Measurements from ENCODE around the gene FMNL3.

The FMNL3 gene

DNA sequence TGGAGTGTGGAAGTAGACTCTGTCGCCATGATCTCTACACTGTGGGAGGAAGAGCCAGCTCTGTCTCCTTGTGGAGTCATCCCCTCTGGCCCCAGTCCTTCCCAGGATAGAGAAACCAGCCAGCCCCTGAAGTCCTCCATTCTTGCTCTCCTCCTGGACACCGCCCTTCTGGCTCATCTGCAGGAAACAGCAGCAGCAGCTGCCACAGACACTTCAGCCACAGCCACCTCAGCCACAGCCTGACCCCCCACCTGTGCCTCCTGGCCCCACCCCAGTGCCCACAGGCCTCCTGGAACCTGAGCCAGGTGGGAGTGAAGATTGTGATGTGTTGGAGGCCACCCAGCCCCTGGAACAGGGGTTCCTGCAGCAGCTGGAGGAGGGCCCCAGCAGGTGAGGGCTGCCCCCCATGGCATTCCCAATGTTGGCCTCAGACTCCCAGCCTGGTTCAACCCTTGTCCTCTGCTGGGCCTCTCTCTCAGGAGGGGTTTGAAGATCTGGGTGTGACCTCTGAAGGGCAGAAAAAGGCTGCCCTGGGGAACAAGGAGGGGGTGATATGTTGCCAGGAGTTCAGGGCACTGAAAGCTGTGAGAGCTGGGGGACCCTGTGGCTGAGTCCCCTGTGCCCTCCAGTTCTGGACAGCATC, 73.4 kb downstream of the FMNL3 start:
- Histone ChIP-seq H2BK120ac (ENCODE audit: insufficient read depth, low read length, poor library complexity) (no peak overlapping the region), H3K4me3 (ENCODE audit: low read depth, low read length) (no peak overlapping the region), H3K27ac (ENCODE audit: low read depth, low read length) (no peak overlapping the region), H3K18ac (ENCODE audit: low read length) (no peak overlapping the region), H3K79me2 (ENCODE audit: control insufficient read depth, insufficient read depth, low read length, poor library complexity) (no peaks in the 10 kb centered on the region), H2BK5ac (ENCODE audit: low read depth, low read length, poor library complexity) (no peak overlapping the region), H4K12ac (ENCODE audit: low read depth, low read length) (no peak overlapping the region), H3K79me1 (ENCODE audit: low read length) (no peaks in the 10 kb centered on the region), H3K14ac (ENCODE audit: low read length) (no peak overlapping the region), H2BK12ac (ENCODE audit: low read length) (no peak overlapping the region), H3K4me2 (ENCODE audit: low read length) (no peak overlapping the region), H3K9ac (ENCODE audit: low read length) (no peak overlapping the region), H2AK5ac (ENCODE audit: low read length) (no peak overlapping the region), H3K27me3 (ENCODE audit: insufficient read depth, low read length) (no peaks in the 10 kb centered on the region), H3K9me3 (ENCODE audit: insufficient read depth, low read depth, low read length) (no peaks in the 10 kb centered on the region), H2AFZ (ENCODE audit: insufficient read depth, low read length, poor library complexity) (no peak overlapping the region), H4K91ac (ENCODE audit: low read depth, low read length) (no peak overlapping the region), H4K8ac (ENCODE audit: low read depth, low read length) (no peak overlapping the region), H3K23ac (ENCODE audit: low read length) (no peak overlapping the region), H3K4ac (ENCODE audit: low read depth, low read length) (no peak overlapping the region), H3K36me3 (ENCODE audit: control insufficient read depth in 1 of 2, insufficient read depth in 2 of 2, low read length in 2 of 2) (peaks cover 0 to 4% of the 10 kb centered on the region in 2 experiments), H3K4me1 (ENCODE audit: control insufficient read depth in 1 of 2, insufficient read depth in 2 of 2, low read length in 2 of 2) (peaks cover 0 to 3% of the 10 kb centered on the region in 2 experiments)
- WGBS (ENCODE audit: extremely low coverage, insufficient coverage, insufficient read length) = no CpG with 5 or more reads among the region's 2 CpGs
- no peak for DNase-seq

DNA sequence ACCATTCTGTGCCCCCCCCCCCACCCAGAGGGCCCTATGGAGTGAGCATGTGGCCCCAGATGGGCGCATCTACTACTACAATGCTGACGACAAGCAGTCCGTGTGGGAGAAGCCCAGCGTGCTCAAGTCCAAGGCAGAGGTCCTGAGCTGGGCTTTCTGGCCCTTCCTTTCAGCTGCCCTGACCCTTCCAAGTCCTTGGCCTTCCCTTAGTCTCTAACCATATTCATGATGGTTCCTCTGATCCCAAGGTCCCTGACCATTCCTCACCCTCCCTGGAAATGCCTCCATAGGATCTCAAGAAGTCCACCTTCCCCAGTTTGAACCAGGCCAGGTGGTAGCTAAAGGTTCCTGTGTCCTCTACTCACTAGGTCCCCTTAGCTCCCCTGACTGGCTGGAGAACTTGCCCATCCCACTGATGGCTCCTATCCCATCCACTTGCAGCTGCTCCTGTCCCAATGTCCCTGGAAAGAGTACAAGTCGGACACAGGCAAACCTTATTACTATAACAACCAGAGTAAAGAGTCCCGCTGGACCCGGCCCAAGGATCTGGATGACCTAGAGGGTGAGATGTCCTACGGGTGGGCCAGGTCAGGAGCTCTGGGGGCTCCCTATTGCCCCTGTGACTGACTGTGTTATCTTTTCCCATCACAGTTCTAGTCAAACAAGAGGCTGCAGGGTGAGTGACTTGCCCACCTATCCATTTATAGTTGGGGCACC, 74.1 kb downstream of the FMNL3 start:
- Histone ChIP-seq H2AFZ (ENCODE audit: insufficient read depth, low read length, poor library complexity) (no peak overlapping the region), H2BK12ac (ENCODE audit: low read length) (no peak overlapping the region), H3K4ac (ENCODE audit: low read depth, low read length) (no peak overlapping the region), H2BK120ac (ENCODE audit: insufficient read depth, low read length, poor library complexity) (no peak overlapping the region), H3K9ac (ENCODE audit: low read length) (no peak overlapping the region), H3K14ac (ENCODE audit: low read length) (no peak overlapping the region), H3K4me3 (ENCODE audit: low read depth, low read length) (peak overlapping the region; percentile 0), H4K8ac (ENCODE audit: low read depth, low read length) (no peak overlapping the region), H3K4me2 (ENCODE audit: low read length) (no peak overlapping the region), H3K79me2 (ENCODE audit: control insufficient read depth, insufficient read depth, low read length, poor library complexity) (no peaks in the 10 kb centered on the region), H3K36me3 (ENCODE audit: control insufficient read depth in 1 of 2, insufficient read depth in 2 of 2, low read length in 2 of 2) (peaks cover 0 to 4% of the 10 kb centered on the region in 2 experiments), H3K9me3 (ENCODE audit: insufficient read depth, low read depth, low read length) (no peaks in the 10 kb centered on the region), H2BK5ac (ENCODE audit: low read depth, low read length, poor library complexity) (no peak overlapping the region), H3K79me1 (ENCODE audit: low read length) (no peaks in the 10 kb centered on the region), H3K27me3 (ENCODE audit: insufficient read depth, low read length) (no peaks in the 10 kb centered on the region), H3K23ac (ENCODE audit: low read length) (no peak overlapping the region), H3K18ac (ENCODE audit: low read length) (no peak overlapping the region), H4K12ac (ENCODE audit: low read depth, low read length) (no peak overlapping the region), H3K27ac (ENCODE audit: low read depth, low read length) (no peak overlapping the region), H3K4me1 (ENCODE audit: control insufficient read depth in 1 of 2, insufficient read depth in 2 of 2, low read length in 2 of 2) (peaks cover 0 to 3% of the 10 kb centered on the region in 2 experiments), H2AK5ac (ENCODE audit: low read length) (no peak overlapping the region), H4K91ac (ENCODE audit: low read depth, low read length) (no peak overlapping the region)
- DNase-seq = no peak
- WGBS (ENCODE audit: extremely low coverage, insufficient coverage, insufficient read length) = no CpG with 5 or more reads among the region's 8 CpGs

DNA sequence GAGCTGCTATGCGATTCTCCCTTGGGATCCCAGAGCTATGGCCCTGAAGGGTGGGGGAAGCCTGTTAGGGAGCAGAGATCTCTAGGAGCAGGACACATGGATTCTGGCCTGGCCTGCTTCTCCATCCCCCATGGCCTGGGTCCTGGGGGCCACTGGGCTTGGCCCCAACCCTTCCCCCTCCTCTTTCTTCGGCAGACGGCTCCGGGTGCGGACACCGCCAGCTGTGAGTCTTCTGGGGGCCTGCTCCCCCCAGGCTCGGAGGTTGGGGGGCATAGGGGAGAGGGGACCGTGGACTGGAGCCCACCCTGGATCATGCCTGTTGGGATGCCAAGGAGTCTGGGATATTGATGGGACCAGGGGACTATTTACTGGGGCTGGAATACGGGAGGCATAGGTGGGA, 74.8 kb downstream of the FMNL3 start:
- H3K4me3 ChIP-seq (ENCODE audit: low read depth, low read length) = no peak overlapping the region
- H3K27ac ChIP-seq (ENCODE audit: low read depth, low read length) = no peak overlapping the region
- no peaks in the 10 kb centered on the region for H3K79me2 ChIP-seq (ENCODE audit: control insufficient read depth, insufficient read depth, low read length, poor library complexity)
- no peaks in the 10 kb centered on the region for H3K9me3 ChIP-seq (ENCODE audit: insufficient read depth, low read depth, low read length)
- no peak overlapping the region for H3K14ac ChIP-seq (ENCODE audit: low read length)
- H3K4ac ChIP-seq (ENCODE audit: low read depth, low read length) = no peak overlapping the region
- H3K4me2 ChIP-seq (ENCODE audit: low read length) = no peak overlapping the region
- no peak overlapping the region for H3K23ac ChIP-seq (ENCODE audit: low read length)
- H2AFZ ChIP-seq (ENCODE audit: insufficient read depth, low read length, poor library complexity) = no peak overlapping the region
- WGBS (ENCODE audit: extremely low coverage, insufficient coverage, insufficient read length) = no CpG with 5 or more reads among the region's 9 CpGs
- H3K27me3 ChIP-seq (ENCODE audit: insufficient read depth, low read length) = no peaks in the 10 kb centered on the region
- H4K12ac ChIP-seq (ENCODE audit: low read depth, low read length) = no peak overlapping the region
- H2AK5ac ChIP-seq (ENCODE audit: low read length) = no peak overlapping the region
- H2BK120ac ChIP-seq (ENCODE audit: insufficient read depth, low read length, poor library complexity) = no peak overlapping the region
- no peak overlapping the region for H3K18ac ChIP-seq (ENCODE audit: low read length)
- no peak overlapping the region for H4K91ac ChIP-seq (ENCODE audit: low read depth, low read length)
- no peak overlapping the region for H2BK12ac ChIP-seq (ENCODE audit: low read length)
- H3K9ac ChIP-seq (ENCODE audit: low read length) = no peak overlapping the region
- no peak for DNase-seq
- H3K79me1 ChIP-seq (ENCODE audit: low read length) = no peaks in the 10 kb centered on the region
- H3K36me3 ChIP-seq (ENCODE audit: control insufficient read depth in 1 of 2, insufficient read depth in 2 of 2, low read length in 2 of 2) = peaks cover 0 to 4% of the 10 kb centered on the region in 2 experiments
- H2BK5ac ChIP-seq (ENCODE audit: low read depth, low read length, poor library complexity) = no peak overlapping the region
- no peak overlapping the region for H4K8ac ChIP-seq (ENCODE audit: low read depth, low read length)
- peaks cover 0 to 2% of the 10 kb centered on the region in 2 experiments for H3K4me1 ChIP-seq (ENCODE audit: control insufficient read depth in 1 of 2, insufficient read depth in 2 of 2, low read length in 2 of 2)

DNA sequence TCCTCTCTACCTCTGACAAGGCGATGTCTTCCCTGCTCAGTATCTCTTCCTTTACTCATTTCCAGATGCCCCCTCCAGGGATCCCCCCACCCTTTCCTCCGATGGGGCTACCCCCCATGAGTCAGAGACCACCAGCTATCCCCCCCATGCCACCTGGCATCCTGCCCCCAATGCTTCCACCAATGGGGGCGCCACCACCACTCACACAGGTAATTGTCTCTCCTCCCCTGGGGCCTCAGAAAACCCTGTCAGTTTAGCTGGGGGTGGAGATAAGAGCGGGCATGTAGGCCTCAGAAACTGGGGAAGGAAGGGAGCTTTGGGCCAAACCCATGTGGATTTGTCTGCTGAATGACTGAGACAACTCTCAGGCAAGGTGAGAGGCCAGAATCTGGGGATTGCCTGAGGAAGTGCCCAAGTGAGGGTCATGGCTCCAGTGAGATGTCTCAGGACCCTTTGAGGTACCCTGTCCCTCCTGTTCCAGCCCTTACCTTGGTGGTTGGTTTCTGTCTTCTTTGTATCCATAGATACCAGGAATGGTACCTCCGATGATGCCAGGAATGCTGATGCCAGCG, 75.8 kb downstream of the FMNL3 start:
- H3K9me3 ChIP-seq (ENCODE audit: insufficient read depth, low read depth, low read length) = no peaks in the 10 kb centered on the region
- H2BK120ac ChIP-seq (ENCODE audit: insufficient read depth, low read length, poor library complexity) = no peak overlapping the region
- no peak overlapping the region for H3K4ac ChIP-seq (ENCODE audit: low read depth, low read length)
- no peak overlapping the region for H2AFZ ChIP-seq (ENCODE audit: insufficient read depth, low read length, poor library complexity)
- no CpG with 5 or more reads among the region's 6 CpGs for WGBS (ENCODE audit: extremely low coverage, insufficient coverage, insufficient read length)
- no peak overlapping the region for H4K12ac ChIP-seq (ENCODE audit: low read depth, low read length)
- no peak overlapping the region for H3K23ac ChIP-seq (ENCODE audit: low read length)
- H2BK12ac ChIP-seq (ENCODE audit: low read length) = no peak overlapping the region
- no peaks in the 10 kb centered on the region for H3K79me2 ChIP-seq (ENCODE audit: control insufficient read depth, insufficient read depth, low read length, poor library complexity)
- no peaks in the 10 kb centered on the region for H3K79me1 ChIP-seq (ENCODE audit: low read length)
- no peak overlapping the region for H3K4me3 ChIP-seq (ENCODE audit: low read depth, low read length)
- no peak overlapping the region for H4K91ac ChIP-seq (ENCODE audit: low read depth, low read length)
- H3K27ac ChIP-seq (ENCODE audit: low read depth, low read length) = no peak overlapping the region
- H3K27me3 ChIP-seq (ENCODE audit: insufficient read depth, low read length) = no peaks in the 10 kb centered on the region
- H3K36me3 ChIP-seq (ENCODE audit: control insufficient read depth in 1 of 2, insufficient read depth in 2 of 2, low read length in 2 of 2) = peaks cover 0 to 4% of the 10 kb centered on the region in 2 experiments
- H2AK5ac ChIP-seq (ENCODE audit: low read length) = no peak overlapping the region
- no peak overlapping the region for H3K4me2 ChIP-seq (ENCODE audit: low read length)
- no peak for DNase-seq
- no peaks in the 10 kb centered on the region for H3K4me1 ChIP-seq (ENCODE audit: control insufficient read depth in 1 of 2, insufficient read depth in 2 of 2, low read length in 2 of 2)
- H3K9ac ChIP-seq (ENCODE audit: low read length) = no peak overlapping the region
- no peak overlapping the region for H2BK5ac ChIP-seq (ENCODE audit: low read depth, low read length, poor library complexity)
- H4K8ac ChIP-seq (ENCODE audit: low read depth, low read length) = no peak overlapping the region
- no peak overlapping the region for H3K18ac ChIP-seq (ENCODE audit: low read length)
- no peak overlapping the region for H3K14ac ChIP-seq (ENCODE audit: low read length)
